HepG2 (cell line): ENCODE data around the gene VRK2. TPM values are rescaled to one million over a fixed set of nuclear protein-coding genes. Genes with fewer than 3 reads are reported as not detected.

Experiments
- AHDC1 ChIP-seq: sonication (generic); formaldehyde crosslinking; IDR thresholded peaks from 2 replicates; pipeline ENCODE4 v1.5.1; 2020; ENCODE audit warnings: mild to moderate bottlenecking, missing genetic modification reagents, borderline replicate concordance
- ARID3A ChIP-seq: IDR thresholded peaks from 2 replicates; pipeline ENCODE4 v1.6.1; 2012; ENCODE audit warnings: low read depth, low read length, improper control_type of control experiment
- BCL6 ChIP-seq: IDR thresholded peaks from 2 replicates; pipeline ENCODE4 v1.6.1; 2016; ENCODE audit warnings: missing genetic modification reagents, missing compliant biosample characterization
- EHMT2 ChIP-seq: fragments of 200-600 bp; sonication (generic); IDR thresholded peaks from 2 replicates; pipeline ENCODE4 v1.7.0; 2017; ENCODE audit warnings: antibody characterized with exemption, low read depth, low read length, borderline replicate concordance
- HDAC2 ChIP-seq: sonication (generic); formaldehyde crosslinking; IDR thresholded peaks from 2 replicates; pipeline ENCODE4 v1.4.0; 2020; ENCODE audit warnings: missing genetic modification reagents
- HMG20A ChIP-seq: IDR thresholded peaks from 2 replicates; pipeline ENCODE4 v1.6.1; 2016; ENCODE audit warnings: borderline replicate concordance
- KLF15 ChIP-seq: sonication (generic); formaldehyde crosslinking; IDR thresholded peaks from 2 replicates; pipeline ENCODE4 v1.8.1; 2023; ENCODE audit warnings: borderline replicate concordance, mild to moderate bottlenecking, inconsistent platforms, missing genetic modification reagents, mixed read lengths
- KLF16 ChIP-seq, 2 experiments: sonication (generic) in 1 of 2; formaldehyde crosslinking in 1 of 2; IDR thresholded peaks; 2 replicates each; pipeline versions ENCODE4 v1.6.1 to v1.8.0; 2016 to 2023; ENCODE audit warnings: missing genetic modification reagents in 2 of 2, missing compliant biosample characterization in 1 of 2
- NBN ChIP-seq: fragments of 450-650 bp; conservative IDR thresholded peaks from 2 replicates; pipeline ENCODE4 v1.6.1; 2017
- NCOA2 ChIP-seq: sonication (generic); formaldehyde crosslinking; IDR thresholded peaks from 2 replicates; pipeline ENCODE4 v1.8.0; 2022; ENCODE audit warnings: inconsistent platforms
- RXRB ChIP-seq: IDR thresholded peaks from 2 replicates; pipeline ENCODE4 v1.6.1; 2016; ENCODE audit warnings: borderline replicate concordance, missing genetic modification reagents, missing compliant biosample characterization
- SIX1 ChIP-seq: sonication (generic); formaldehyde crosslinking; IDR thresholded peaks from 2 replicates; pipeline ENCODE4 v1.4.0; 2020; ENCODE audit warnings: missing genetic modification reagents, borderline replicate concordance
- SMAD9 ChIP-seq: sonication (generic); formaldehyde crosslinking; IDR thresholded peaks from 2 replicates; pipeline ENCODE4 v1.5.1; 2020; ENCODE audit warnings: mild to moderate bottlenecking, missing genetic modification reagents
- TP53 ChIP-seq: sonication (generic); formaldehyde crosslinking; conservative IDR thresholded peaks from 2 replicates; pipeline ENCODE4 v1.4.0; 2020; ENCODE audit warnings: missing genetic modification reagents
- ZGPAT ChIP-seq: IDR thresholded peaks from 2 replicates; pipeline ENCODE4 v1.6.1; 2016; ENCODE audit warnings: mild to moderate bottlenecking
- ZNF362 ChIP-seq: sonication (generic); formaldehyde crosslinking; IDR thresholded peaks from 2 replicates; pipeline ENCODE4 v1.4.0; 2020; ENCODE audit warnings: missing genetic modification reagents, mild to moderate bottlenecking, borderline replicate concordance
- ZNF503 ChIP-seq: sonication (generic); formaldehyde crosslinking; IDR thresholded peaks from 2 replicates; pipeline ENCODE4 v1.4.0; 2020; ENCODE audit warnings: missing genetic modification reagents
- ZNF792 ChIP-seq: IDR thresholded peaks from 2 replicates; pipeline ENCODE4 v1.6.1; 2016
- polyA plus RNA-seq, 8 experiments: library from polyadenylated mRNA; depleted of rRNA in 3 of 8; stranded (reverse) in 7 of 8; unstranded in 1 of 8; fragments of >200 nt; fragmentation: Illumina TruSeq in 4 of 8; extraction: Trizol in 4 of 8; gene quantifications; 2 replicates each; pipeline versions ENCODE4 v1.2.1 to v1.2.3, GENCODE V29; 2011 to 2016; ENCODE audit warnings: low read depth in 4 of 8, missing spikeins in 1 of 8, mixed read lengths in 1 of 8; ENCODE audit not compliant: insufficient read depth in 1 of 8
- total RNA-seq, 5 experiments: library from RNA; depleted of rRNA; stranded (reverse); fragments of >200 nt; fragmentation: Illumina TruSeq; extraction: Trizol; gene quantifications; 2 replicates each; pipeline ENCODE4 v1.2.3, GENCODE V29; 2016; ENCODE audit warnings: low read depth in 1 of 5

Gene VRK2
- total and polyA plus RNA-seq, 2 of the 13 experiments (the other 11 are each of a cell fraction or from before 2014, with no cell fraction given) = 13.3 to 29.1 TPM

- TF ChIP-seq SIX1 (CRISPR knock-in tag) (peak; percentile 11; the same call in 1 of the 2 replicates), ZNF792 (peak; percentile 25; the same call in 1 of the 2 replicates), TP53 (CRISPR knock-in tag) (no peak), NBN (no peak), SMAD9 (CRISPR knock-in tag) (no peak), AHDC1 (CRISPR knock-in tag) (peak; percentile 93; the same call in 1 of the 2 replicates), NCOA2 (CRISPR knock-in tag) (peak; percentile 51; the same call in 1 of the 2 replicates), ARID3A (peak; percentile 75), EHMT2 (peak; percentile 31; the same call in 1 of the 2 replicates), ZNF503 (CRISPR knock-in tag) (peak; percentile 33; the same call in 1 of the 2 replicates), ZNF362 (CRISPR knock-in tag) (peak; percentile 42; the same call in 1 of the 2 replicates), RXRB (CRISPR knock-in tag) (peak; percentile 27; the same call in 1 of the 2 replicates), KLF16 (CRISPR knock-in tag; IDR thresholded peaks at IDR 0.05) (peak in 1 of 2 experiments; percentile 64; a peak in 1 of 4 replicates), HDAC2 (CRISPR knock-in tag) (0 out of 2 replicates have a peak, but pooled peaks have one; percentile 26), ZGPAT (peak; percentile 58; the same call in 1 of the 2 replicates), KLF15 (CRISPR knock-in tag) (no peak), HMG20A (CRISPR knock-in tag) (peak; percentile 90), BCL6 (CRISPR knock-in tag) (peak; percentile 10; the same call in 1 of the 2 replicates)
Measured at GRCh38 chr2:58042486-58042970, 4.1 kb upstream of the VRK2 start (continued).
